Measurements from ENCODE around the gene PAQR7.

Gene PAQR7

DNA sequence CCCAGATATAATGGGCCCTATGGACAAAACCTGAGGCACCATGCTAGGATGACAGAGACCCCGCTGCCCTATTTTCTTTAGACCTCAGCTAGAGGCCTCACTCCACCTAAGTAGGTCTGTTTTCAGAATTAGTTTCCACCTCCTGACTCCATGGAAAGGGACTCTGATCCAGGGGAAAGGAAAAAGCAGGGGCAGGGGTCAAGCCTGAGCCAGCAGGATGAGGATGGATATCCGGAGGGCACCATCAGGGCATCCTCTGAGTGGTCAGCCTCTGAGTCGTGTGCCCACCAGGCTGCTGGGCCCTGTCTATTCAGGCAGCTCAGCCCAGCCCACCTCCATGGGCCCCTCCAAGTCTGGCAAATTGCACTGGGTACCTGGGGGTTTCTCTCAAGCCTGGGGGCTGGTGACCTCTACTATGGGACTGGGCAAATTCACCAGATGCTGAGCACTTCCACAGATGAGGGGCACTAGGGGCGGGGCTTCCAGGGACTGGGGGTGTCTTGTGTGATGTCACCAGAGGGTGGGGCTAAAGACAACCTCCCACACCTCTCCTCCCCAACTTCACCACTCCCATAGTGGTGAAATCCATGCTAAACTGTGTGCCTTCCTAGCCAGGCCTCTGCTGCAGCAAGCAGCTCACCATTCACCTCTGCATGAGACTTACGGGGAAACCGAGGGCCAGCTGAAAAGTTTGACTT is 5.5 kb downstream of the PAQR7 start:
- Histone ChIP-seq H3K4me1 (ENCODE audit: insufficient read depth, low read length, severe bottlenecking) (peaks cover 17% of the 10 kb centered on the region), H3F3A (ENCODE audit: insufficient read depth, low read length) (no peaks in the 10 kb centered on the region), H3K27me3 (ENCODE audit: insufficient read depth, low read length) (no peaks in the 10 kb centered on the region), H3K9me2 (ENCODE audit: low read depth, low read length) (no peaks in the 10 kb centered on the region), H3K4me2 (ENCODE audit: low read length) (no peak overlapping the region), H3K9ac (ENCODE audit: low read length) (no peak overlapping the region), H4K20me1 (ENCODE audit: insufficient read depth, low read length) (no peaks in the 10 kb centered on the region), H3K4me3 (ENCODE audit: low read depth, low read length, poor library complexity, severe bottlenecking) (no peak overlapping the region), H3K9me3 (ENCODE audit: low read length) (no peaks in the 10 kb centered on the region), H3K36me3 (ENCODE audit: insufficient read depth, low read length) (no peaks in the 10 kb centered on the region), H3K79me2 (ENCODE audit: insufficient read depth, low read length) (no peaks in the 10 kb centered on the region), H2AFZ (ENCODE audit: low read length) (no peak overlapping the region), H3K27ac (ENCODE audit: low read depth, low read length, poor library complexity, severe bottlenecking) (no peak overlapping the region)
- TF ChIP-seq, protein P1, sequence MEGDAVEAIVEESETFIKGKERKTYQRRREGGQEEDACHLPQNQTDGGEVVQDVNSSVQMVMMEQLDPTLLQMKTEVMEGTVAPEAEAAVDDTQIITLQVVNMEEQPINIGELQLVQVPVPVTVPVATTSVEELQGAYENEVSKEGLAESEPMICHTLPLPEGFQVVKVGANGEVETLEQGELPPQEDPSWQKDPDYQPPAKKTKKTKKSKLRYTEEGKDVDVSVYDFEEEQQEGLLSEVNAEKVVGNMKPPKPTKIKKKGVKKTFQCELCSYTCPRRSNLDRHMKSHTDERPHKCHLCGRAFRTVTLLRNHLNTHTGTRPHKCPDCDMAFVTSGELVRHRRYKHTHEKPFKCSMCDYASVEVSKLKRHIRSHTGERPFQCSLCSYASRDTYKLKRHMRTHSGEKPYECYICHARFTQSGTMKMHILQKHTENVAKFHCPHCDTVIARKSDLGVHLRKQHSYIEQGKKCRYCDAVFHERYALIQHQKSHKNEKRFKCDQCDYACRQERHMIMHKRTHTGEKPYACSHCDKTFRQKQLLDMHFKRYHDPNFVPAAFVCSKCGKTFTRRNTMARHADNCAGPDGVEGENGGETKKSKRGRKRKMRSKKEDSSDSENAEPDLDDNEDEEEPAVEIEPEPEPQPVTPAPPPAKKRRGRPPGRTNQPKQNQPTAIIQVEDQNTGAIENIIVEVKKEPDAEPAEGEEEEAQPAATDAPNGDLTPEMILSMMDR (IDR thresholded peaks at IDR 0.05; ENCODE audit: low read length): no peak
- TF ChIP-seq EZH2 (IDR thresholded peaks at IDR 0.05; ENCODE audit: borderline replicate concordance, low read length): no peak

DNA sequence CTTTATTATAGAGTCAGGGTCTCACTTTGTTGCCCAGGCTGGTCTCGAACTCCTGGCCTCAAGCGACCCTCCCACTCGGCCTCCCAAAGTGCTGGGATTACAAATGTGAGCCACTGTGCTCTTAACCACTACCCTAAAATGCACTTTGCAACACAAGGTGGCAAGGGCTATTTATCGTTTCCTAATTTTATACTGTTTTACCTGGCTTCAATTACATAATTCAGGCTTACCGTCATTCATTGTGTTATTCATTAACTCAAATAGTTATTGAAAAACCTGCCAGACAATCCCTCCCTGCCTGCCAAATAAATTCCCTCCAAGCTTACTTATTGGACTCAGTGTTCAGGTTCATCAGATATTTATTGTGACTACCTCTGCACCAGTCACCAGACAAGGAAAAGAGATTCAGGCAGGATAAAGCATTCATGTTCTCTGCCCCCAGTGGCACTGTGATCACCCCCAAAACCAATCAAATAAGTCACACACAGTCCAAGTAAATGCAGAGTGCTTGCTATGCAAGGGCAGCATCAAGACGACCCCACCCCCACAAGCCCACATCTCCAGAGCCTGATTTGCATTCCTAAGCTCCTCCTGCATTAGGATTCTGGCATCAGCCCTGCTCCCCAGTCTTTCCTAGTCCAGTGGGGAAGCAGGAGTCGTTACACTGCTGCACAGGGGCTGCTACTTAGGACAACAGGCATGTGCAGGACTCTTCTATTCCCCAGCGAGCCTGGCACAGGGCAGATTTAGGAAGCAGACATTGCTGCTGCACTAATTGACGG is 8.1 kb downstream of the PAQR7 start:
- Histone ChIP-seq H3K9ac (ENCODE audit: low read length) (no peak overlapping the region), H3K27ac (ENCODE audit: low read depth, low read length, poor library complexity, severe bottlenecking) (no peak overlapping the region)

DNA sequence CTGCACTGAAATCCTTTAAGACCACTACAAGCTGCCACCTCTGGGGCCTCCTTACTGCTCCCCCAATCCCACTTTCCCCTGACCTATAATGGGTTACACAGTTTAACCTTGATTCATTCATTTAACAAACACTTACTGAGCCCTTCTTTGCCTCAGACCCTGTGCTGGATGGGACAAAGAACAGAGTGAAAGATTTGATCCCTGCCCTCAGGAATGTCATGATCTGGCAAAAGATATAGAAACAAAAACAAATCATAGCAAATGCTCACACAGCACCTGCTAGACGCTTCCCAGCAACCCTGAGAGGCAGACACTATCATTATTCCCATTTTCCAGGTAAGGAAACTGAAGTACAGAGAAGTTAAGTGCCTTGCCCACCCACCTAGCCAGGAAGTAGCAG is 9.2 kb downstream of the PAQR7 start:
- Histone ChIP-seq H3K4me1 (ENCODE audit: insufficient read depth, low read length, severe bottlenecking) (no peaks in the 10 kb centered on the region), H3K36me3 (ENCODE audit: insufficient read depth, low read length) (no peaks in the 10 kb centered on the region), H3K27me3 (ENCODE audit: insufficient read depth, low read length) (no peaks in the 10 kb centered on the region), H3K4me3 (ENCODE audit: low read depth, low read length, poor library complexity, severe bottlenecking) (no peak overlapping the region), H3K9me2 (ENCODE audit: low read depth, low read length) (no peaks in the 10 kb centered on the region), H4K20me1 (ENCODE audit: insufficient read depth, low read length) (no peaks in the 10 kb centered on the region), H3K79me2 (ENCODE audit: insufficient read depth, low read length) (no peaks in the 10 kb centered on the region), H3K9me3 (ENCODE audit: low read length) (no peaks in the 10 kb centered on the region), H3K27ac (ENCODE audit: low read depth, low read length, poor library complexity, severe bottlenecking) (no peak overlapping the region), H3K4me2 (ENCODE audit: low read length) (no peak overlapping the region), H2AFZ (ENCODE audit: low read length) (no peak overlapping the region), H3F3A (ENCODE audit: insufficient read depth, low read length) (no peaks in the 10 kb centered on the region), H3K9ac (ENCODE audit: low read length) (no peak overlapping the region)
- no peak for TF ChIP-seq EZH2 (IDR thresholded peaks at IDR 0.05; ENCODE audit: borderline replicate concordance, low read length)
- TF ChIP-seq, protein P1 (IDR thresholded peaks at IDR 0.05; ENCODE audit: low read length): no peak

More for the DNA sequence above, 8.1 kb downstream of the PAQR7 start:
- no peaks in the 10 kb centered on the region for H3K9me3 ChIP-seq (ENCODE audit: low read length)
- TF ChIP-seq, protein P1 (IDR thresholded peaks at IDR 0.05; ENCODE audit: low read length): no peak
- no peak for TF ChIP-seq EZH2 (IDR thresholded peaks at IDR 0.05; ENCODE audit: borderline replicate concordance, low read length)
- H3F3A ChIP-seq (ENCODE audit: insufficient read depth, low read length): no peaks in the 10 kb centered on the region
- no peaks in the 10 kb centered on the region for H3K79me2 ChIP-seq (ENCODE audit: insufficient read depth, low read length)
- no peak overlapping the region for H3K4me2 ChIP-seq (ENCODE audit: low read length)
- peaks cover under 1% of the 10 kb centered on the region for H3K4me1 ChIP-seq (ENCODE audit: insufficient read depth, low read length, severe bottlenecking)
- H3K27me3 ChIP-seq (ENCODE audit: insufficient read depth, low read length): no peaks in the 10 kb centered on the region
- H4K20me1 ChIP-seq (ENCODE audit: insufficient read depth, low read length): no peaks in the 10 kb centered on the region
- H3K9me2 ChIP-seq (ENCODE audit: low read depth, low read length): no peaks in the 10 kb centered on the region
- no peaks in the 10 kb centered on the region for H3K36me3 ChIP-seq (ENCODE audit: insufficient read depth, low read length)
- no peak overlapping the region for H2AFZ ChIP-seq (ENCODE audit: low read length)
- no peak overlapping the region for H3K4me3 ChIP-seq (ENCODE audit: low read depth, low read length, poor library complexity, severe bottlenecking)

Measured in OCI-LY1 (cell line).